ENCODE data around the gene NOX4.
"Not testable (repeated sequence)": the region's sequence is repeated elsewhere in the genome, so short reads cannot be mapped to it uniquely, and the experiment has no call there.

DNA sequence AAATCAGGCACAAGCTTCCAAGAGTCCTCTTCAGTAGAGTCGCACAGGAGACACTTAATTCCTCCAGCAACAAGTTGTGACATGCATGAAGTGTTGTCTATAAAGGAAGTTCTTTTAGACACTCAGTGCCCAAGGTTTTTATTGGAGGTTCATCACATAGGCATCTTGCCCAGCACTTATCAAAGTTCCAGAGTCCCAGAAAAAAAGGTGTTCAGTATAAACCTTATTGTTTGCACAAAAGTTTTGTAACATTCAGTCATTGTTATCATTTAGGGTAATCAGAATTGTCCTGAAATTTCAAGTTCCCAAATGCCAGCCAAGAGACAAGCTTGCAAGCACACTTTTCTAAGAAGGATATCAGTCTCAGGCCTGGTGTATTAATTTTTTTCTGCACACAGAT, 182.9 kb downstream of the NOX4 start:
- not testable (repeated sequence) for TF ChIP-seq EZH2, EZH2phosphoT487 (IDR thresholded peaks at IDR 0.05)
- TF ChIP-seq, protein P1, sequence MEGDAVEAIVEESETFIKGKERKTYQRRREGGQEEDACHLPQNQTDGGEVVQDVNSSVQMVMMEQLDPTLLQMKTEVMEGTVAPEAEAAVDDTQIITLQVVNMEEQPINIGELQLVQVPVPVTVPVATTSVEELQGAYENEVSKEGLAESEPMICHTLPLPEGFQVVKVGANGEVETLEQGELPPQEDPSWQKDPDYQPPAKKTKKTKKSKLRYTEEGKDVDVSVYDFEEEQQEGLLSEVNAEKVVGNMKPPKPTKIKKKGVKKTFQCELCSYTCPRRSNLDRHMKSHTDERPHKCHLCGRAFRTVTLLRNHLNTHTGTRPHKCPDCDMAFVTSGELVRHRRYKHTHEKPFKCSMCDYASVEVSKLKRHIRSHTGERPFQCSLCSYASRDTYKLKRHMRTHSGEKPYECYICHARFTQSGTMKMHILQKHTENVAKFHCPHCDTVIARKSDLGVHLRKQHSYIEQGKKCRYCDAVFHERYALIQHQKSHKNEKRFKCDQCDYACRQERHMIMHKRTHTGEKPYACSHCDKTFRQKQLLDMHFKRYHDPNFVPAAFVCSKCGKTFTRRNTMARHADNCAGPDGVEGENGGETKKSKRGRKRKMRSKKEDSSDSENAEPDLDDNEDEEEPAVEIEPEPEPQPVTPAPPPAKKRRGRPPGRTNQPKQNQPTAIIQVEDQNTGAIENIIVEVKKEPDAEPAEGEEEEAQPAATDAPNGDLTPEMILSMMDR (IDR thresholded peaks at IDR 0.05), result not testable (repeated sequence)

All from neural progenitor cell (in vitro differentiated cells).